Fibroblast of skin of right biceps (primary cell): ENCODE results near the gene LGALS14.
"Not testable (repeated sequence)": the region's sequence is repeated elsewhere in the genome, so short reads cannot be mapped to it uniquely, and the experiment has no call there.

Experiments
- DNase-seq: peaks from one replicate; pipeline ENCODE4 v3.0.0-alpha.2; 2013

Gene LGALS14

DNA sequence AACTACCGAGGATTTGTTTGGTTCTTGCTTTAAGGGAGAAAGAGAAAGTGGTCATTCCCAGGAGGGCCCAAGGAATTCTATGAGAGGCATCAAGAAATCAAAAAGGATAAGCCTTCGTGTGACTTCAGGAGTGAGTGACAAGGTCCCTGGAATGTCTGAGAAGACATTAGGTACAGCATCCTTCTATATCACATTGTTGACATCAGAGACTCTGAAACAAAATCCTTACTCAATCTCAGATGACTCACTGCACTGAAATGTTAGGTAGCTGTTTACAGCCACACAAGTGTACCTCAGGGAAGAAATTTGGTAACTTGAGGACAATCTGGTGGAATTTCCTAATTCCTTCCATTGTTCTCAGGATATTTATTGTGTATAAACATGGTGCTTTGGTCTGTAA lies 7.9 kb upstream of the LGALS14 start:
- no peak for DNase-seq

DNA sequence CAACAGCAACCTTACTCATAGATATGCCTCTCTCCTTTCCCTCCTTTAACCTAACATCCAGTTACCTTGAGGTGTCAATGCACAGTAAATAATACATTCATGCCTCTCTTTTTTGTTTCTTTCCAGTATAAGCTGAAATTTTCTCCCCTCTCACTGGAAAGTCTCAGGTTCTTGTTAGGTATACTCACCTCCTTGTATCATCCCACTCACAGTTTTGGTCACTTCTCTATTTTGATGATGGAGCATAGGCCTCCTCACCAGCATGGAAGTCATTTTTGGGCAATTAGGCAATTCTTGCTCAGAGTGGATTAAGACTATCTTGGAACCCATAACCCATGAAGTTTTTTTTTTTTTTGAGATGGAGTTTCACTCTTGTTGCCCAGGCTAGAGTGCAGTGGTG lies 5.7 kb upstream of the LGALS14 start:
- DNase-seq = no peak

DNA sequence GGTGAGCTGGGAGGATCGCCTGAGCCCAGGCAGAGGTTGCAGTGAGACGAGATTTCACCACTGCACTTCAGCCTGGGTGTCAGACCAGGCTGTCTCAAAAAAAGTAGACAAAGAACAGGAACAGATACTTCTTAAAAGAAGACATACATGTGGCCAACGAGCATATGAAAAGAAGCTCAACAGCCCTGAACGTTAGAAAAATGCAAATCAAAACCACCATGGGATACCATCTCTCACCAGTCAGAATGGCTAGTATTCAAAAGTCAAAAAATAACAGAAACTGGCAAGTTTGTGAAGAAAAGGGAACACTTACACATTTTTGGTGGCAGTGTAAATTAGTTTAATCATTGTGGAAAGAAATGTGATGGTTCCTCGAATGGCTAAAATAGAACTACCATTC lies 3.0 kb upstream of the LGALS14 start:
- DNase-seq = no peak

DNA sequence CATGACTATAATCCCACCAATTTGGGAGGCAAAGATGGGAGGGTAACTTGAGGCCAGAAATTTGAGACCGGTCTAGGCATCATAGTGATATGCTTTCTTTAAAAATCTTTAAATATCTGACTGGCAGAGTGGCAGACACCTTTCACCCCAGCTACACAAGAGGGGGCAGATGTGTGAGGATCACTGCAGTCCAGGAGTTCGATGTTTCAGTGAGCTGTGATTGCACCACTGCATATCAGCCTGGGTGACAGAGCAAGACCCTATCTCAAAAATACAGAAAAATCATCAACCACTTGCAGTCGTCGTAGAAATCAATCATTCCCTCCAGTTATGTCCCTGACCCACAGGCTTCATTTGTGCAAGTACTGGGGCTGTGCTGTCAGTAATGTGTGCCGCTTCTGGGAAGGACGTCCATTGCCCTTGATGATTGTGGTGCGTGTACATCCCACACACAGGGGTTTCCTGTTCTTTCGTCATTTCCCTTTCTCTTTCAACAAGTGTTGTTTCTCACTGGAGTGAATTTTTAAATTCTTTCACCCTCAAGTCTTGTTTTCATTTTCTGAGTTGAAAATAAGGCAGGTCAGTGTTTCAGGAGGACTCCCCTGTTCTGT lies 1.4 kb downstream of the LGALS14 start:
- no peak for DNase-seq

DNA sequence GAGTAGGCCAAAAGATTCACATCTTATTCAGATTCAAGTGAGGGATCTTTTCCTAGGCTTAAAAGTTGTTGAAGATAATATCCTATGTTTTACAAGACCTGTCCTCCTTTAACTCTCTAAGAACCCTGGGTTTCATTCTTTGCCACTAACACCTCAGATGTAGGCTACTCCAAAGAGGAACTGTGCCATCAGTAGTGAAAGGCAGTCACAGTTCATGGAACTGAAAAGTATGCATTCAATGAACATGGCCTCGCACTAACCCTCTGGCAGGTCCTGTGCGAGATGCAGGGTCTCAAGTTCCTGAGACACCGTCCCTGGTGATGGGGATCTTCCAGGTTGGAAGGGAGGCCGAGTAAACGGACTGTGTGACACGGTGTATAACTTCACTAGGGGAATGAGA lies 4.3 kb downstream of the LGALS14 start:
- DNase-seq = no peak

DNA sequence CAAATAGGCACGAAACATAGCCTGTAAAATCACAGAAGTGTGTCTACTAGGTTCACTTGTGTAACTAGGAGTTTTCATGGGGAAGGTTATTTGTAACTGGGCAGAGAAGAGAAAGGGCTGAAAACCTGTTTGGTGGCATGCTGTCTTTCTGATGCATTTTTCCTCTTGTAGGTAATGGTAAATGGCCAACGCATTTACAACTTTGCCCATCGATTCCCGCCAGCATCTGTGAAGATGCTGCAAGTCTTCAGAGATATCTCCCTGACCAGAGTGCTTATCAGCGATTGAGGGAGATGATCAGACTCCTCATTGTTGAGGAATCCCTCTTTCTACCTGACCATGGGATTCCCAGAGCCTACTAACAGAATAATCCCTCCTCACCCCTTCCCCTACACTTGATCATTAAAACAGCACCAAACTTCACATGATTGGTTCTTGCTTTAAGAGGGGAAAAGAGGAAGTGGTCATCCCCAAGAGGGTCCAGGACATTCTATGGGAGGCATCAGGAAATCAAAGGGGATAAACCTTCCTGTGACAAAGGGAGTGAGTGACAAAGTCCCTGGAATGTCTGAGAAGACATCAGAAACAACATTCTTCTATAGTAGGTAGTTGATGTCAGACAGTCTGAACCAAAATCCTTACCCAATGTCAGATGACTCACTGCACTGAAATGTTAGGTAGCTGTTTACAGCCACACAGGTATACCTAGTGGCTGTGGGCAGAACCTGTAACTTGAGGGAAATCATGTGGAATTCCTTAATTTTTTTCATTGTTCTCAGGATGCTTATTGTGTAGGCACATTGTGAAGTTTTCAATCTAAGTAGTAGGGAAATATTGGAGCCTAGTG lies 5.0 kb downstream of the LGALS14 start:
- no peak for DNase-seq

DNA sequence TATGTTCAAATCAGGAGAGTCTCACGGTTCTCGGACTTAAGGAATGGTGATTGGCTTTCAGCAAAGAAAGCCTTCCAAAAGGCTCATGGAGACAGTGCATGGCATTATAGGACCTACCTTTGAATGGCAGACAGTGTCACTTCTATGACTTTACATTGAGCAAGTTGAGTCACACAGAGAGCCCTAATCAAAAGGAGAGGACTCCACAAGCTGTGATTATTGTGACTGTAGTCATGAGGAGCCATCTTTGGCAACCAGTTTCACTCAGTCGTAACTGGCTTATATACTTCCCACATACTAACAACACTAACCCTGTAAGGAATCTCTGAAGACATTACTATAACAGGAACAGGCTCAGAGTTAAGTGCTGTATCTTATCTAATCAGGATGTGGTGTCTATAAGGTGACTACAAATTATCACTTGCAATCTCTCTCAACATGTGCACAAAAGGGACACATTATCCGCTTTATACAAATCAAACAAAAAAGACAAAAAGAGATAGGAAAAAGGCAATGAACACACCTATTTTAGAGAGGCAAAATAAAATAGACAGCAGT lies 6.1 kb downstream of the LGALS14 start:
- DNase-seq = no peak

DNA sequence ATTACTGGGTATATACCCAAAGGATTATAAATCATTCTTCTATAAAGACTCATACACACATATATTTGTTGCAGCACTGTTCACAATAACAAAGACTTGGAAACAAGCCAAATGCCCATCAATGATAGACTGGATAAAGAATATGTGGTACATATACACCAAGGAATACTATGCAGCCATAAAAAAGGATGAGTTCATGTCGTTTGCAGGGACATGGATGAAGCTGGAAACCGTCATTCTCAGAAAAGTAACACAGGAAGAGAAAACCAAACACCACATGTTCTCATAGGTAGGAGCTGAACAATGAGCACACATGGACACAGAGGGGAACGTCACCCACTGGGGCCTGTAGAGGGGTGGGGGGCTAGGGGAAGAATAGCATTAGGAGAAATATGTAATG lies 15.9 kb downstream of the LGALS14 start:
- DNase-seq = not testable (repeated sequence)

DNA sequence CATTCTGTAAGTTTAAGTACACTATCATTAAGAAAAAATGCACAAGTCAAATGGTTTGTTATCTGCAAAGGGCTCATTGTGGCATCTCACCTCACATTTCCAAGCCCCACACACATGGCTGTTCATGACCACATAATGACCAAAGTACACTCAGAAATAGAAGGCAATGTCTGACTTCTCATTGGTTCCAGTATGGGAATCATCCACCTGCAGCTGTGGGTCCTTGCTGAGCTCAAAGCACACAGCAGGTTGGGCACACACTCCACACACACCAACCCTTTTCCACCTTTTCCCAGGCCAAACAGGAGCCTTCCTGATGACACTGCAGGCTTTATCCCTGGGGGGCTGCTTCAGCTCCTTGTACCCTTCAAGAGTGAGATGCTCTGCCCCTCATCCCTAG lies 21.7 kb downstream of the LGALS14 start:
- DNase-seq = no peak

DNA sequence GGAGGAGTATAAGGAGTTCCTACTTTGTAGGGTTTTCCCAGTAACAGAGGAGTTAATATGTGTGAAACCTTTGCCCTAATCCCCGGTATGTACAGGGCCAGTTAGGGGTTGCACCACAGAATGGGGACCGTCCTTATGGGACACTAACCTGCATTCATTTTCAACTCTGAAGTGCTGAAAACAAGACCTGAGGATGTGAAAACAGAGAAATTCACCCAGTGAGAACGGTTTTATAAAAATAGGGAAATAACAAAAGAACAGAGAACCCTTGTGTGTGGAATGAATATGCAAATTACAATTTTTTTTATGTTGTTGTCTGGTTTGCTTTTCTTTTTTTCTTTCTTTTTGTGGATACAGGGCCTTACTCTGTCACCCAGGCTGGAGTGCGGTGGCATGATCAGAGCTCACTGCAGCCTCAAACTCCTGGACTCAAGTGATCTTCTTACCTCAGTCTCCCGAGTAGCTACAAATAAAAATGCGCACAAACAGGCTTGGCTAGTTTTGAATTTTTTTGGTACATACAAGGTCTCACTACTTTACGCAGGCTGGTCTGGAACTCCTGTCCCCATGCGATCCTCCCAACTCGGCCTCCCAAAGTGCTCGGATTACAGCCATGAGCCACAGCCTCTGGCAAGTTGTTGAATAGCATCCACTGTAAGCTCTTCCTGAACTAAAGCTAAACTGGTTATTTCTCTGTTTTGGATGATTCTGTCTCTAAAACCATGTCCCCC lies 23.0 kb downstream of the LGALS14 start:
- DNase-seq = no peak

DNA sequence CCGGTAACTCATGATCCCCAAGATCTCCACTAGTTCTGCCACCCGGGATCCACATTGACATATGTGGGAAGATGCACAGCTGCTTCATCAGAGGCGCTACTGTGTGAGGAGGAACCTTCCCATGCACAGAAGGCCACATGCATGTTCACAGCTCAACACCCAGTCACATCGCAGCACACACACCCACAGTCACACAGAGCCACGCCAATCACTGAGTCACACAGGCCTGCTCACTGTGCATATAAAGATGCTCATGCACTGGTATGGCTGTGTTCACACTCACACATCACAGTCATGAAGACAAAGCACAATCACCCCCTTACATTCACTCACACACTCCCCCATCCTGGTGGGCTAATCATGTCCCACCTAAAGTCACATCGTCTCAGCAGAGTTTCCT lies 23.8 kb downstream of the LGALS14 start:
- DNase-seq = no peak

DNA sequence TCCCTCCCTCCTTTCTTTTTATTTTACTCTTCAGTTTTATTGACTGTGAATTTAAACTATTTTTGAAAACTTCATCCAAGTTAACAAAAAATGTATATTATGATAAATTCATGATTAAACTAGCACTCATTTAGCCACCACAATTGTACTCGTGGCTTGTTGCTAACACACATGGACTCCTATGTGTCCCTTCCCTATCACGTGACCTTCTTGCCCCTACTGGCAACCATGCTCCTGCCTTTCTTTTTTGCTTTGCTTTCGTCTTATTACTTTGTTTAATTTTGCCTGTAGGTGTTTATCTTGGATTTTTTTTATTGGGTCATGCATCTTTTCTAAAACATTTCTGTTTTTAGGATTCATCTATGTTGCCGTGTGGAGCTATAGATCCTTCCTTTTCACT lies 25.3 kb downstream of the LGALS14 start:
- no peak for DNase-seq

DNA sequence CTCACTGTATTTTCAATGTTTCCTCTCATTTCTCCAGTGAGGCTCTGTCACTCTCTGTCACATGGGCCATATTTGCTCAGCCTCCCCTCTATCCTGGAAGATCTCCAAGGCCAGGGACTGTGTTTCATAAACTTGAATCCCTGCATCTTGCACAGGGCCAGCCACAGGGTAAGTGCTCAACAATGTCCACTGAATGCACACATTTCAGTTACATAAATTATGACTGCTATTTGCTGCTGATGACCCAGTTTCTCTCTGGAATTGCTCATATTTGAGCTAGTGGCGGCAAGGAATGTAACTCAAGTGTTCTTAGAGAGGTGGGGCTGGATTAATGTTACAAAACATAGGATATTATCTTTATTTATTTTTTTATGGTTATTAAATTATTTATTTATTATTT lies 27.4 kb downstream of the LGALS14 start:
- DNase-seq = no peak

DNA sequence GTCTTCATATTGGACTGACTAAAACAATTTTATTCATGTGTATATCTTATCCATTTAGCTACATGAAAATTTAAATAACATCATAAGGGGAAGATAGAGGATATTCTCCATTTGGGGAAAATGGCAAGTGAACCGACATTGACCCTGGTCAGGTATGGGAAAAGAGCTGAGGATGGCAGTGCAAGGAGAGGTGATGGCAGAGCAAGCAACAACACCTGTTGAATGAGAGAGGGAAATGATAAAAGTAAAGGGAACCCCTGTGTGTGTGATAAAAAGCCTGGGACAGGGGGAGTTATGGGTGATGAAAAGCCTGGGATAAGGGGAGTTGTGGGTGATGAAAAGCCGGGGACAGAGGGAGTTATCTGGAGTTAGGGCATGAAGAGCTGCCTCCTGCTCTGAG lies 29.6 kb downstream of the LGALS14 start:
- DNase-seq = no peak

DNA sequence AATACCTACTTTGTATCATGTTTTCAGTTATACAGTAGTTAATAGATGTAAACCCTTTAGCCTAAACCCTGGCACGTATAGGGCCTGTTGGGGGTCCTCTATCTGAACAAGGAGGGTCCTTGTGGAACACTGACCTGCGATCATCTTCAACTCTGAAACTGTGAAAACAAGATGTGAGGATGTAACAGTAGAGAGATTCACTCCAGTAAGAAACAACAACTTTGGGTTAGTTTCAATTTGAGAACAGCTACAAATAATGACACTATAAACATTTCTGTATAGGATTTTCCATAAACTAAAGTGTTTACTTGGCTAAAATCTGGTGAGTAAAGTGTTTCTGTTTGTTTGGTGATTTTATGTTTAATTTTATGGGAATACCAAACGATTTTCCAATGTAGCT lies 31.4 kb downstream of the LGALS14 start:
- no peak for DNase-seq

DNA sequence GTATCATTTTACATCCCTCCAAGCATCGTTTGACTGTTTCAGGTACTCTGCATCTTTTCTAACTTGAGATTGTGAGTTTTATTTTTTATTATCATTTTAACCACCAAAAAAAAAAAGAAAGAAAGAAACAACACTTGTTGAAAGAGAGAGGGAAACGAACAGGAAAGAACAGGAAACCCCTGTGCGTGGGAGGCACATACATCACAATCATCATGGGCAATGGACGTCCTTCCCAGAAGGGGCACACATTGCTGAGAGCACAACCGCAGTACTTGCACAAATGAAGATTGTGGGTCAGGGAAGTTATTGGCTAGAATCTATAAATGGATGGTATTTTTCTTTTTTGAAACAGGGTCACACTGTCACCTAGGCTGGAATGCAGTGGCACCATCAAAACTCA lies 31.8 kb downstream of the LGALS14 start:
- DNase-seq = no peak

DNA sequence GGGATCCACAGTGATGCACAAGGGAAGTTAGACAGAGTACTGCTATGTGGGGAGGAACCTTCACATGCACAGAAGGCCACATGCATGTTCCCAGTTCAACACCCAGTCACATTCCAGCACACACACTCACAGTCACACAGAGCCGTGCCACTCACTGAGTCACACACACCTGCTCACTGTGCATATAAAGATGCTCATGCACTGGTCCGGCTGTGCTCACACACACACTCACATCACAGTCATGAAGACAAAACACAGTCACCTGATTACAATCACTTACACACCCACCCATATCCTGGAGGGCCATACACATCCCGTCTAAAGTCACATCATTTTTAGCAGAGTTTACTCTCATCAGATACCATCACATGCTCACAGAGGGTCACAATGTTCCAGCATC lies 33.1 kb downstream of the LGALS14 start:
- no peak for DNase-seq

DNA sequence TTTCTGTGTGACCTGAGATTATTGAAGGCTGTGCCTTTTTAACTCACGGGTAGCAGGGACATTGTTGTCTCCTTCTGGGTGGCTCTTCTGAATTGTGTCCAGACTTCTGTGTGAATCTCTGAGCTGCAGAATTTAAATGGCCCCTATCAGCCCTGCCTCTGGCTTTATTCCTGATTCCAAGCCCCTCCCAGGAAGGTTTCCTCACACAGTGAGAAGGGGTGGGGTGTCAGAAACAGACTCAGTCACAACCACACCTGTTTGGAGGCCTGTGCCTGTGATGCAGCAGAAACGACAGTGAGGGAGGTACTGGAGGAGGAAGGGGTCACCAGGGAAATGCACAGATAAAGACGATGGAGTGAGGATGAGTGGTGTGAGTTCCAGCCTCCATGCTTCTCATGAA lies 33.6 kb downstream of the LGALS14 start, which contains the start of gene CLC:
Gene CLC, minus strand, starts transcription at position 139 of the 400 bp plus-strand sequence. Its CDS starts 77 bp downstream, at position 62.
- DNase-seq = no peak

DNA sequence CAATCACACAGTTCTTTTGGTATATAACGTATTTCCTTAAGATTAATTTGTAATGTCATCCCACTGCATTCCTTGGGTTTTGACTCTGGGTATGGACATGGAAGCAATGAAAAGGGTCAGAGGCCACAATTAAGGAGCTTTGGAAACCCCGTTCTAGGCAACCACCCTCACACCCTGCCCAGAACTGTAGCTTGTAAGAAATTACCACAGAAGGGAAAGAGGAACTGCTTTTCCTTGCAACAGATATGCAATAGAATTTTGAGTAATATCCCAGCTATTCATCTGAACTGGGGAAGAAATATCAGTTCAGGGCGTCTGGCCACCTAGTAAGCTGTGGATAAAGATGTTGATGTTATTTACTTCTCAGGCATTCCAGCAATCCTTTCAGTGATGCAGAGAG lies 34.5 kb downstream of the LGALS14 start:
- no peak for DNase-seq

DNA sequence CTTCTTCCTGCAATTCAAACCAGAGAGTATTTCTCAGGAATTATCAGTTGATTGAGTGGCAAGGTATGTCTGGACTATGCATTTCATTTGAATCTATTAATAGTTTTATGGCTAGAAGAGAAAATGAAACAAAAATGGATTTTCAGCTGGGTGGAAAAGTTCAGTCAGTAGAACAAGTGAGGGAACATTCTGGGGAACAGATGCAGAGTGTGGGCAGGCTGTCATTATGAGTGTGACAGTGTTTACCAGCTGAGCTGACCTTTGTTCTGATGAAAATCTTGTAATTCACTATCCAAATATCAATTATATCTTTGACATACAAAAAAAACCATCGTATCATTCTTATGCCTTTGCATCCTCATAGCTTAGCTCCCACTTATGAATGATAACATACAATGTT lies 36.1 kb downstream of the LGALS14 start:
- DNase-seq = no peak

DNA sequence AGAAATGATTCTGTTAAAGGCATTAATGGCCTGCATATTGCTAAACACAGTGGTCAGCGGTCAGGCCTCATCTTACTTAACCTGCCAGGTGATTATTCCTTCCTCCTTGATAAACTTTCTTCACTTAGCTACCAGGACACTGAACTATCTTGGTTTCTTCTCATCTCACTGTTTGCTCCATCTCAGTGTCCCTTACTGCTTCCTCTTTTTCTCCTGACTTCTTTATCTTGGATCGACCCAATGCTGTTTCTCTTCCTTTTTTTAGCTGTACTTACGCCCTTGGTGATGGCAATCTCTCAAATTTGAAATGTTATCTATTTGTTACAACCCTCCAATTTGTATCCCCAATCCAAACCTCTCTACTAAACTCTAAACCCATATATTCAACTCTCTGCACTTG lies 41.4 kb downstream of the LGALS14 start:
- no peak for DNase-seq

DNA sequence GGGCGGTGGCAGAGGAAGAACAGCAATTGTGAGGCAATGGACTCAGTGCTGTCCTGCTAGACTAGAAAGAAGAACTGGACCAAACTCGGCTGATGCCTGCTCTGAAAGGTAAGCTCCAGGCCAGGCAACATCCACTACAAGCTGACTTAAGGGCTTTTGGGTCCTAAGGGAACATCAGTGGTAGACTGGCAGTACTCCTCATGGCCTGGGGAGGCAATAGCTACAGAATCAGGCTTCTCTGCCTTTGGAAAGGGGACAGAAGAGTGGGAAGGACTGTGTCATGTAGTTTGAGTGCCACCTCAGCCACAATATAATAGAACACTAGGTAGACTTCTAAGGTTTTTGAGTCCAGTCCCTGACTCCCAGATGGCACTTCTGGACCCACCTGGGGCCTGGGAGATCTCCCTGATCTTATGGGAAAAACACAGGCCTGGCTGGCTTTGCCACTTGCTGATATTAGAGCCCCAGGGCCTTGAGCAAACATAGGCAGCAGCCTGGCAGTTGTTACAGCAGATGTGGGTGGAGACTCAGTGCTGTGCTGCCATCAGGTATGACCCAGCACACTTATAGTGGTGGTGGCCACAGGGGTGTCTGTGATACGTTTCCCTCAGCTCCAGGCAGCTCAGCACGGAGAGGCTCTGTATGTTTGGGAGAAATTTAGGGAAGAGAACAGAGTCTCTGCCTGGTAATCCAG lies 42.7 kb downstream of the LGALS14 start:
- no peak for DNase-seq

DNA sequence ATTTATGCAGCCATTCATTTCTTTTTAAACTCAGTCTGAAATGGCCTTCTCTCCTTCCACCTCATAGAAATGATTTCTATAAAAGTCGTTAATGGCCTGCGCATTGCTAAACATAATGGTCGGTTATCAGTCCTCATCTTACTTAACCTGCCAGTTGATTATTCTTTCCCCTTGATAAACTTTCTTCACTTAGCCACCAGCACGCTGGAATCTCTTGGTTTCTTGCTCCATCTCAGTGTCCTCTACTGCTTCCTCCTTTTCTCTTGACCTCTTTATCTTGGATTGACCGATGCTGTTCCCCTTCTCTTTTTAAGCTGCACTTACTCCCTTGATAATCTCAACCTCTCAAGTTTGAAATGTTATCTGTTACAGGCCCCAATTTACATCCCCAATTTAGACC lies 45.7 kb downstream of the LGALS14 start:
- no peak for DNase-seq
